ENCODE measurements around the gene KCTD15.

The KCTD15 gene

GRCh38 chr19:33861950-33862349 is 65.3 kb downstream of the KCTD15 start:
- no peak for DNase-seq

GRCh38 chr19:33862981-33863380 is 66.3 kb downstream of the KCTD15 start:
- no peak for DNase-seq

- DNase-seq: no peak
These were observed 66.8 kb downstream of the KCTD15 start for GRCh38 chr19:33863436-33863835.

- no peak for DNase-seq
These were observed 67.7 kb downstream of the KCTD15 start for GRCh38 chr19:33864311-33864850.

- DNase-seq: no peak
These were observed 68.6 kb downstream of the KCTD15 start for GRCh38 chr19:33865306-33865705.
